Skin of body (tissue), 2 donors: Measurements from ENCODE around the gene PACSIN1. TPM values are rescaled to one million over a fixed set of nuclear protein-coding genes. Genes with fewer than 3 reads are reported as not detected.
"Not testable (repeated sequence)": the region's sequence is repeated elsewhere in the genome, so short reads cannot be mapped to it uniquely, and the experiment has no call there.

Source experiments
- DNase-seq: peaks from one replicate; lab custom pipeline; 2025; lab: John Stamatoyannopoulos, UW
- total RNA-seq: library from RNA; depleted of rRNA; stranded (reverse); fragments of >200 nt; gene quantifications from one replicate; pipeline ENCODE4 v1.2.3, GENCODE V29; 2014

The PACSIN1 gene
- total RNA-seq, 1 donor from 2014 or later: not detected

GRCh38 chr6:34457742-34458735 lies 7.8 kb upstream of the PACSIN1 start:
- DNase-seq: no peak

- no peak for DNase-seq
These were observed 5.8 kb upstream of the PACSIN1 start for GRCh38 chr6:34459899-34460593.

- no peak for DNase-seq
These were observed 4.9 kb upstream of the PACSIN1 start for GRCh38 chr6:34460796-34461507.

GRCh38 chr6:34462010-34462409 lies 3.9 kb upstream of the PACSIN1 start:
- DNase-seq: no peak

DNA sequence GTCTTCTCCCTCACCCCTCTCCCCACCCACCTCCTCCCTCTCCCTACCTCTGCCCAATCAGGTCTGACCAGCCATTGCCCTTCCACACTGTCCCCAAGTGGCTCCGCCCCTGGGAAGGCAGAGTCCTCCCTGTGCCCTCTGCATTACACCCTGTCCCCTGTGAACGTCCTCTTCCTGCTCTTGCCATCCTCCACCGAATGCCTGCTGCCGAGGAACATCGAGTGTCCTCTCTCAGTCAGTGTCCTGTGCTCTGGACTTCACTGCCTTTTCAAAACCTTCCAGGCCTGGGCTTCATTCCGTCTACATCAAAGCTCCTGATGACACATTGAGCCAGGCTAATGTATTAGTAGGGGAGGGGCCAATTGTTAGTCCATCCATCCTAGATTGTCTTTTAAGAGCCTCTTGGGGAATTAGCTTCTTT lies 3.3 kb upstream of the PACSIN1 start:
- DNase-seq: no peak

GRCh38 chr6:34463299-34463698 lies 2.6 kb upstream of the PACSIN1 start:
- DNase-seq: no peak

DNA sequence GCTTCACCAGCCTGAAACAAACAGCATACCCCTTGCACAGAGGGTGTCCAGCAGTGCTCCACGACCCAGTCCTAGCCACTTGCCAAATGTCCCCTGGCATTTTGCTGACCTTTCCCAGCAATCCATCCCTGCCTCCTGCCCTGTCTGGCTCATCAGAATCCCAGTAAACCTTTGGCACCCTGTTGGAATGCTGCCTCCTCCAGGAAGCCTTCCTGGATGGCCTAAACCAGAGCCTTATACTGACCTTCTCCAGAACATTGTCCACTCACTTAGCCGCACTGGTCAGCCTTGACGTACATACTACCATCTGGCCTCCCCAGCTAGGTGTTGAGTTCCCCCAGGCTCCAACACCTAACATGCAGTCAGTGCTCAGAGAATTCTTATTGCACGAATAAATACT lies 2.0 kb upstream of the PACSIN1 start:
- no peak for DNase-seq

DNA sequence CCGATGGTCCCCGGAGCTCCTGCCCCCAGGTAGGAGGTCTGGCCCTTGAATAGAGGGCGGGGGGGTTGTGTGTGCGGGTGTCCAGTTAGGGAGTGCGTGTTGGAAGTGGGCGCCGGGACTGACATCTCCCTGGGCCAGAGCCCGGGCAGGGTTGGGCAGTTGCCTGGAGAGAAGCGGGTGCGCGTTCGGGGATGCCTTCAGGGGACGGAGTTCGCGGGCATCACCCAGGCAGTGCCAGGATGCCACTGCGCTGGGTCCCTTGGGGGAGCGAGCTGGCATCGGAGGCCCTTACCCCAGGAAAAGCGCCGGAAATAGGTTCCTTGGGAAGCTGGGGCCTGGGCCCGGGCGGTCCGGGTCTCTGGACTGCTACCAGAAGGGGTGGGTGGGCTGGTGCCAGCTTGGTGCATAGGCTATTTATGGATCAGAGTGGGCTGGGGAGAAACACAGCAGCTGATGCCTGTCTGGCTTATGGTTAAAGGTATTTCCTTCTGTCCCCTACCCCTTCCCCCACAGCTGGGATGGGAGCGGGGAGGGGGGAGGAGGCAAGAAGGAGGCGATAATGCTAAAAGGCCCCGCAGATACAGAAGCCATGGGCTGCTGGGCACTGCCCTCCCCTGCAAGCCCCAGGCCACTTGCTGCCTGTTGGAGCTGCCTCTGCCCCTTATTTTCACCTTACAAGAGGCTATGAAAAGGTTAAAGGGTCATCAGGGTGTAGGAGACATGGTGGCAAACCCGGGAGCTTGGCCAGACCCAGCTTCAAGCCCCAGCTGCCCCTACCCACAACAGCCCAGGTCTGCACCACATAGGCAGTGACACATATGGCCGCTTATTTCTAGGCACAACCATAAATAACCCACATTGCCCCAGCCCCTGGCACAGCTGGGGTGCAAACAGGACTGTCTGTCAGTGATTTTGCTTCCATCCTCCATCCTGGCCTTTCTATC lies 638 bp downstream of the PACSIN1 start:
- no peak for DNase-seq

DNA sequence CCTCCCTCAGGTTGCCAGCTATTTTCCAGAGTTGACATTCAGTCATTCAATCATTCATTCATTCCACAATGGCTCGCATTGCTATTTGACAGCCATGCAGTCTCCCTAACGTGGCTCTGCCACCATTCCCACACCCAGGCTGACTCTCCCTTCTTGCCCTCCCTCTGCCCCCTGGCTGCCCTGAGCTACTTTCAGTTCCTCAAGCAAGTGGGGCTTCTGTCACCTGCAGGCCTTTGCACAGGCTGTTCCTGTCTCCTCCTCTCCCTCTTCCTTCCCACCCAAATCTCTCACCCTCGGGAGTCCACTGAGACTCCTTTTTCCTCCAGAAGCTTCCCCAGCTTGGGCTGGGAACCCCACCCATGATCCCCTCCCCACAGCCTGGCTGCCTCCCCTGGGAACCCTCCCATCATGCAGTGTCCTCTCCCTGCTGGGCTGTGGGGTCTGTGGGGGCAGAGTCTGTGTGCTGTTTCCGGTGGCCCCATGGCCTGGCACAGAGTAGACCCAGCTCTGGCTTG lies 2.6 kb downstream of the PACSIN1 start:
- no peak for DNase-seq

GRCh38 chr6:34469499-34469898 lies 3.6 kb downstream of the PACSIN1 start:
- no peak for DNase-seq

- DNase-seq: no peak
These were observed 6.5 kb downstream of the PACSIN1 start for GRCh38 chr6:34472425-34472824.

DNA sequence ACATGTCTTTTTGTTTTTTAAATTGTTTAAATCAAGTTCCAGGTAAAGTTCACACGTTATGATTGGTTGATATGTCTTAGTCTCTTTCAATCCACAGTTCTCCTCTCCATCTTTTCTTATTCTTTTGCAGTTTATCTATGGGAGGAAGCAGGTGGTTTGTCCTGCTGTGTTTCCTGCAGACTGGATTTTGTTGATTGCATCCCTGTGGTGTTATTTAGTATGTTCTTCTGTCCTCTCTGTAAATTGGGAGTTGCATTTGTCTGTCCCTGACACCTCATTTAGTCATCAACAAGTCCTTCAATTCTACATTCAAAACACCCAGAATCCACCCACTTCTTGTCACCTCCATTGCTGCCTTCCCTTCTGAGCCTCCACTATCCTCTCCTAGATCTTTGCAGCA lies 8.1 kb downstream of the PACSIN1 start:
- no peak for DNase-seq

DNA sequence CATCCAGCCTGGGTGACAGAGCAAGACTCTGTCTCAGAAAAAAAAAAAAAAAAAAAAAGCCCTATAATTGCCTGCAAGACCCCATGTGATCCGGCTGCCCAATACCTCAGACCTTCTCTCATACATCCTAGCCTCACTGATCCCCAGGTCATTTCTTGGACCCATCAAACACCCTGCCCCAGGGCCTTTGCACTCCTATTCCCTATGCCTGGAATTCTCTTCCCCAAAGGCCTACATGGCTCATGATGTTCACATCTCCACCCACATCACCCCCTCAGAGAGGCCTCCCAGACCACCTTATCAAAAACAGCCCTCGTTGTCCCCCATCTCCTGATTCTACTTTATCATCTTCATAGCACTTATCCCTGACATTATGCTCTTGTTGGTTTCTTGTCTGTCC lies 8.9 kb downstream of the PACSIN1 start:
- no peak for DNase-seq

GRCh38 chr6:34475238-34475682 lies 9.4 kb downstream of the PACSIN1 start:
- DNase-seq: no peak

GRCh38 chr6:34475767-34476328 lies 10.0 kb downstream of the PACSIN1 start:
- DNase-seq: no peak

- no peak for DNase-seq
These were observed 10.6 kb downstream of the PACSIN1 start for GRCh38 chr6:34476447-34476846.

DNA sequence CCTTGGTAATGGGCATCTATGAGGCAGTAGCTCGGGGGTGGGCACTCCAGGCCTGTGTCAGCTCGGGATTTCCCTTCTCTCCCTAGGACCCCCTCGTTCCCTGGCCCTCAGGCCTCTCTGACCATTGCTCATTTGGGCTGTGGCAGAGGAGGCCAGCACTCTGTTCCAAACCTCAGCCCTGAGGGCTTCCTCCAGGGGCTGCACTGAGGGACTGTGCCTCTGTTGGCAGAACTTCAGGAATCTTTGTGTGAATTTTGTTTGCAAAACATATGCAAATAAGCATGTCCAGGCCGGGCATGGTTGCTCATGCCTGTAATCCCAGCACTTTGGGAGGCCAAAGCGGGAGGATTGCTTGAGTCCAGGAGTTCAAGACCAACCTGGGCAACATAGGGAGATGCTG lies 11.0 kb downstream of the PACSIN1 start:
- no peak for DNase-seq

DNA sequence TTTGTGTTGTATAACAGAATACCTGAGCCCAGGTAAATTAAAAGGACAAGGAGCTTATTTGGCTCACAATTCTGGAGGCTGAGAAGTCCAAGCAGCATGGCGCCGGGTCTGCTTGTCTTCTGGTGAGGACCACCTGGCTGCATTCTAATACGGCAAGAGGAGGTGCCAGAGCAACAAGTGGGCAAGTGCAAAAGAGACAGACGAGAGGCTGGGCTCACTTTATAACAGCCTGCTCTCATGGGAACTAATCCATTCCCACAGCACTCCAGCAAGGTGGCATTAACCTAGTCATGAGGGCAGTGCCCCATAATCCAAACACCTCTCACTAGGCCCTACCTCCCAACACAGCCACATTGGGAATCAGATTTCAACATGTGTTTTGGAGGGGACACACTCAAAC lies 12.9 kb downstream of the PACSIN1 start:
- DNase-seq: no peak

DNA sequence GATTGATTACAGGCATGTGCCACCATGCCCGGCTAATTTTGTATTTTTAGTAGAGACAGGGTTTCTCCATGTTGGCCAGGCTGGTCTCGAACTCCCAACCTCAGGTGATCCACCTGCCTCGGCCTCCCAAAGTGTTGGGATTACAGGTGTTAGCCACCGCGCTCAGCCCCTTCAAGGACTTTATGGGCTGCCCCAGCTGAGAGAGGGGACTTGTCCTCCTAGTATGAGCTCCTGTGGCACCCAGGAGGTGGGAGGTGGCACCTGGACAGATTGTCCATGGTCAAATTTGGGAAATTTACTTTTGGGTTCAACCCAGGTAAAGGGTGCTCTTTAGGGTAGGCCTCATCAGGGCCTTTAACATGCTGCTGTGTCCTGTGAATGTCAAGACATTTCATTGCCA lies 17.9 kb downstream of the PACSIN1 start:
- not testable (repeated sequence) for DNase-seq

- no peak for DNase-seq
These were observed 18.5 kb downstream of the PACSIN1 start for GRCh38 chr6:34484391-34484790.
